NB4 (cell line): ENCODE results near the gene HMX3.

Source experiments
- DNase-seq: peaks from one replicate; pipeline ENCODE4 v3.0.0; 2010; ENCODE audit warnings: low read depth
- H3K4me3 ChIP-seq: one replicate; pipeline ENCODE4 v1.5.1; 2011; ENCODE audit warnings: mild to moderate bottlenecking, low read depth, low read length, moderate library complexity
- MAX ChIP-seq: IDR thresholded peaks from 2 replicates; pipeline ENCODE4 v1.6.1; 2011; ENCODE audit warnings: low read depth, low read length
- MYC ChIP-seq: IDR thresholded peaks from 2 replicates; pipeline ENCODE4 v1.6.1; 2011; ENCODE audit warnings: low read depth, low read length
- POLR2A ChIP-seq: IDR thresholded peaks from 2 replicates; pipeline ENCODE4 v1.6.1; 2011; ENCODE audit warnings: mild to moderate bottlenecking; ENCODE audit not compliant: insufficient read length; ENCODE audit errors: extremely low read depth
- TF ChIP-seq, protein P1 (sequence below): IDR thresholded peaks from one replicate; pipeline ENCODE4 v1.5.1; 2012; ENCODE audit warnings: low read depth, low read length

The HMX3 gene

GRCh38 chr10:123154711-123155505 is 19.1 kb downstream of the HMX3 start:
- DNase-seq = peak; percentile 82
- TF ChIP-seq POLR2A (no peak), MYC (peak; percentile 65; the same call in 1 of the 2 replicates), MAX (peak; percentile 77)
- TF ChIP-seq, protein P1, sequence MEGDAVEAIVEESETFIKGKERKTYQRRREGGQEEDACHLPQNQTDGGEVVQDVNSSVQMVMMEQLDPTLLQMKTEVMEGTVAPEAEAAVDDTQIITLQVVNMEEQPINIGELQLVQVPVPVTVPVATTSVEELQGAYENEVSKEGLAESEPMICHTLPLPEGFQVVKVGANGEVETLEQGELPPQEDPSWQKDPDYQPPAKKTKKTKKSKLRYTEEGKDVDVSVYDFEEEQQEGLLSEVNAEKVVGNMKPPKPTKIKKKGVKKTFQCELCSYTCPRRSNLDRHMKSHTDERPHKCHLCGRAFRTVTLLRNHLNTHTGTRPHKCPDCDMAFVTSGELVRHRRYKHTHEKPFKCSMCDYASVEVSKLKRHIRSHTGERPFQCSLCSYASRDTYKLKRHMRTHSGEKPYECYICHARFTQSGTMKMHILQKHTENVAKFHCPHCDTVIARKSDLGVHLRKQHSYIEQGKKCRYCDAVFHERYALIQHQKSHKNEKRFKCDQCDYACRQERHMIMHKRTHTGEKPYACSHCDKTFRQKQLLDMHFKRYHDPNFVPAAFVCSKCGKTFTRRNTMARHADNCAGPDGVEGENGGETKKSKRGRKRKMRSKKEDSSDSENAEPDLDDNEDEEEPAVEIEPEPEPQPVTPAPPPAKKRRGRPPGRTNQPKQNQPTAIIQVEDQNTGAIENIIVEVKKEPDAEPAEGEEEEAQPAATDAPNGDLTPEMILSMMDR = no peak
- H3K4me3 ChIP-seq = peak overlapping the region; percentile 98

GRCh38 chr10:123156078-123156477 is 20.3 kb downstream of the HMX3 start:
- DNase-seq = no peak
- no peak for TF ChIP-seq POLR2A
- TF ChIP-seq, protein P1 = no peak
- TF ChIP-seq MAX = no peak
- no peak for TF ChIP-seq MYC
- H3K4me3 ChIP-seq = peak overlapping the region; percentile 98

- TF ChIP-seq POLR2A = no peak
- TF ChIP-seq, protein P1 = no peak
- 0 out of 2 replicates have a peak, but pooled peaks have one; percentile 28 for TF ChIP-seq MAX
- peak overlapping the region; percentile 98 for H3K4me3 ChIP-seq
- DNase-seq = peak; percentile 40
Measured at GRCh38 chr10:123157210-123157609, 21.4 kb downstream of the HMX3 start.

DNA sequence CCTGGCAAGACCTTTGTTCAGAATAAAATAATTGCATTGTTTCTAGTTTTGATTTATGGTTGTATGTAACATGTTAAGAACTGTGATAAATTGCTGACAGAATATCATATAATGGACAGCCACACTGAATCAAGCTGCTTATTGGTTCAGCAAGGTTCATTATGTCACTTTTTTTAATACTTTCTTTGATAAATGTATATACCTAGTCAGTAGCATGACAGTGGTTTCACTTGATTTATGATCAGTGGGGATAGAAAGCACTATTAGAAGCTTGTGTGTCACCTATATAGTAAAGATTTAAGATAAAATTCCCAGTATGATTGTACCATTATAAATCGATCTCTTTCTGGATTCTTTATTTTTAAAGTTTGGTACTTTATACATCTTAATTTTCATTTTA is 22.9 kb downstream of the HMX3 start:
- no peak for DNase-seq
- TF ChIP-seq MYC (no peak), MAX (no peak), POLR2A (no peak)
- TF ChIP-seq, protein P1 = no peak
- peak overlapping the region; percentile 98 for H3K4me3 ChIP-seq

- TF ChIP-seq MYC (no peak), POLR2A (no peak), MAX (no peak)
- TF ChIP-seq, protein P1 = no peak
- H3K4me3 ChIP-seq = no peak overlapping the region
- DNase-seq = peak; percentile 19
Measured at GRCh38 chr10:123160311-123160980, 24.7 kb downstream of the HMX3 start.
